NCI-H748 treated with DMSO at 0.1 percent for 48 hours (cell line): ENCODE results near the gene PDE11A.

Source experiments
- DNase-seq: peaks from one replicate; lab custom pipeline; 2025; lab: John Stamatoyannopoulos, UW

PDE11A gene

DNA sequence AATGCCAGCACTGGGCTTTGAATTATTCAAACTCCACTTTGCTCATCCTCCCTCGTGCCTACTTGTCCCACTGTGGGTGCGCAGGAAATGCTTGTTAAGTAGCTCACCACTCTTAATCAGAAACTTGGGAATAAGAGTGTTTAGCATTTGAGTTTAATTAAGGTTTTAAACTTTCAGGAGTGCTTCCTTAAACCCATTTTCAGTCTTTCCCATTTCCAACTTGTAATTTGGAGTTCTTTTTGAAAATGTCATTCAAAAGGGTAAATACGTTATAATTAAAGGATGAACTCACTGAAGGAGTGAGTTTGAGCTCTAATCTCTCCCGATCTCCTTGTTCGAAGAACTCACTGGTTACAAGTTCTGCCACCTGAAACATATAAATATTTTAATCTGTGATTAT, 403.4 kb downstream of the PDE11A start:
- no peak for DNase-seq

DNA sequence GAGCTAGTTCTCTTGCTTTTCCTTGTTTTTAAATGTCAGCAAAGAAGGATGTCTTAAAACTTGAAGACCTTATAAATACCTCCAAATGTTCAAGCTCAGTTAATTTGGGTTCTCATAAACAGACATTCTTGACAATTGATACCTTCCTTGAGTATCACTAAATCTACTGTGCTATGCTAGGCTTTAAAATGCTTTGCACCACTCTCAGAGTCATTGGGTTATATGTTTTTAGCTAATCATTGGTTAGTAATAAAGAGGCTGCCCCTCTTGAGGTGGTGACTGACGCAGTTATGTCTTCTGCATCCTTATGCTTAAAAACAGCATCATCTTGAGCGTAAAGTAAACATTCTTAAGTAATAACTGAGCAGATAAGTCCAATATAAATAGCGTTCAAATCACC, 404.0 kb downstream of the PDE11A start:
- DNase-seq = no peak

DNA sequence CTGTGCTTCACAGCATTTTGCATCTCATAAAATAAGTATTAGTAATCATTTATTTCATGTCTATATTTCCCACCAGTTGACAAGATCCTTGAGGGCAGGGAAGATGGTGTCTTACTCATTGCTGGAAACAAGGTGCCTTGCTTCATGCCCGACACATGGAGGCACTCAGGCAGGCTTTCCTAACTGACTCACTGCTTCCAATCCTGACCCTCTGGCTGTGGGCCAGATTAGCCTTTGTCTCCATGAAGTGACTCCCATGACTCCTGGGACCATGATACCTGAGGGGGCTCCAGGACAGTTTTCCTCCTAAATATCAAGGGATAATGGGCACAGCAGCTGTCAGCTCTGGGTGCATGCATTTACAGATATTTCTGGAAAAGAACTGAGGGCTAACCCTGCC, 405.0 kb downstream of the PDE11A start:
- DNase-seq = no peak

DNA sequence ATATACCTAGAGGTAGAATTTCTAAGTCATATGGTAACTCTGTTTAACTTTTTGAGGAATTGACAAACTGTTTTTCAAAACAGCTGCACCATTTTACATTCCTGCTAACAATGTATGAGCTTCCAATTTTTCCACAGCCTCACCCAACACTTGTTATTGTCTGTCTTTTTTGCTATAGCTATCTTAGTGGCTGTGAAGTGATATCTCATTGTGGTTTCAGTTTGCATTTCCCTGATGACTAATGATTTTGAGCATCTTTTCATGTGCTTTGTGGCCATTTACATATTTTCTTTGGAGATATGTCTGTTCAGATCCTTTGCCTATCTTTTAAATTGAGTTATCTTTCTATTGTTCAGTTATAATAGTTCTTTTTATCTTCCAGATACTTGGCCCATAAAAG, 406.2 kb downstream of the PDE11A start:
- no peak for DNase-seq

- no peak for DNase-seq
These were observed 406.6 kb downstream of the PDE11A start for GRCh38 chr2:177665948-177666347.

DNA sequence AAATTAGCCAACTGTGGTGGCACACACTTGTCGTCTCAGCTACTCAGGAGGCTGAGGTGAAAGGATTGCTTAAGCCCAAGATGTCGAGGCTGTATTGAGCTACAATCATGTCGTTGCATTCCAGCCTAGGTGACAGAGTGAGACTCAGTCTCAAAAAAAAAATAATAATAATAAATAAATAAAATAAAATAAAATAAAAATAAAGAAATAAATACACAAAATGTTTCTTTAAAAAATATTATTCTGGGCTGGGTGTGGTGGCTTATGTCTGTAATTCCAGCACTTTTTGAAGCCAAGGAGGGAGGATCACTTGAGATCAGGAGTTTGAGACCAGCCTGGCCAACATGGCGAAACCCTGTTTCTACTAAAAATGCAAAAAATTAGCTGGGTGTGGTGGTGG, 407.2 kb downstream of the PDE11A start:
- DNase-seq = no peak

GRCh38 chr2:177662895-177663294, 409.7 kb downstream of the PDE11A start:
- no peak for DNase-seq

DNA sequence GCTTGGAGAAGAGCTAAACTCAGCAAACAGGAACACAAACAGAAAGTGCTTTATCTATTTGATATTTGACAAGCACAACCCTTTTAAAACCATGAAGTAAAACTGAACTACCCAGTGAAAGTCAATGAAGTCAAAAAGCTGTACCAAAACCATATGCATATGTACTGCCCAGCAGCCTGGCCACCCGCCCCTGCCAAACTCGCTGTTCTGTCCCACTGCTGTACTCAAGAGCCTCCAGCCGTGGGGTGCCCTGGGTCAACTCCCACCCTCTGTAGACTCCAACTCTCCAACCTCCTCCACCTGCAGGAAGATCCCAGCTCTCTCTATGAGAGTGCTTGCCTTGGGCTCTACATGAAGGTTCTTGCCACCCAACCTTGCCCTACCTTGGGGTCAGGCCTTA, 411.8 kb downstream of the PDE11A start:
- DNase-seq = no peak

DNA sequence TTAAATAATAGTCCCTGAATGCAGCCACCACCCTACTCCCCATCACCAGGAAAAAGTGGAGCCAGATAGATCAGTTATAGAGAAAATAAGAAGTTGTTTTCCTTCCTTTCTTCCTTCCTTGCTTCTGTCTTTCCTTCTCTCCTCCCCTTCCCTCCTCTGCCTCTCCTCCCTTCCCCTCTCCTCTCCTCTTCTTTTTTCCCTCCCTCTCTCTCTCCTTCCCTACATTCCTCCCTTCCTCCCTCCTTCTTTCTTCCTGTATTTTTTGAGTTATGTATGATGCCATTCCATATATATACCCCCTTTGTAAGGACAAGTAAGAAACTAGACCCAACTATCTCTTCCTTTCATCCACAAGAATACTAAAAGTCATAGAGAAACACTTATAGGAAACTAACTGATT, 414.3 kb downstream of the PDE11A start:
- no peak for DNase-seq

DNA sequence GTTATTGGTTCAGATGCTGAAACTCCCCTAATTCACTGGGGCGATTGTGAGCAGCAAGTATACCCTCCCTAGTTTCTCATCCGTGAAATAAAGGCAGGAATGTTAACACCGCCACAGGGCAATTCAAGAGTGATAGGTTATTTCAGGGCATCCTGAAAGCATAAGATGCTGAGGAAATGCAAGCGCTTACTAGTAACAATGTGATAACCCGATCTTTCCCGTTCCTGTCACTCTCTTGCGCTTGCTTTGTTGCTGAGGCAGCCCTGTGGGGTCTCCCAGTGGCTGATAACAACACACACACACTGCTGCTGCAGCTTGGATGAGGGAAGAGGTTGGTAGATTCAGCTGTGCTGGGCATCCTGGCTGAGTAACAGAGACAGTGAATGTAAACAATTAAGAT, 420.7 kb downstream of the PDE11A start:
- DNase-seq = no peak

DNA sequence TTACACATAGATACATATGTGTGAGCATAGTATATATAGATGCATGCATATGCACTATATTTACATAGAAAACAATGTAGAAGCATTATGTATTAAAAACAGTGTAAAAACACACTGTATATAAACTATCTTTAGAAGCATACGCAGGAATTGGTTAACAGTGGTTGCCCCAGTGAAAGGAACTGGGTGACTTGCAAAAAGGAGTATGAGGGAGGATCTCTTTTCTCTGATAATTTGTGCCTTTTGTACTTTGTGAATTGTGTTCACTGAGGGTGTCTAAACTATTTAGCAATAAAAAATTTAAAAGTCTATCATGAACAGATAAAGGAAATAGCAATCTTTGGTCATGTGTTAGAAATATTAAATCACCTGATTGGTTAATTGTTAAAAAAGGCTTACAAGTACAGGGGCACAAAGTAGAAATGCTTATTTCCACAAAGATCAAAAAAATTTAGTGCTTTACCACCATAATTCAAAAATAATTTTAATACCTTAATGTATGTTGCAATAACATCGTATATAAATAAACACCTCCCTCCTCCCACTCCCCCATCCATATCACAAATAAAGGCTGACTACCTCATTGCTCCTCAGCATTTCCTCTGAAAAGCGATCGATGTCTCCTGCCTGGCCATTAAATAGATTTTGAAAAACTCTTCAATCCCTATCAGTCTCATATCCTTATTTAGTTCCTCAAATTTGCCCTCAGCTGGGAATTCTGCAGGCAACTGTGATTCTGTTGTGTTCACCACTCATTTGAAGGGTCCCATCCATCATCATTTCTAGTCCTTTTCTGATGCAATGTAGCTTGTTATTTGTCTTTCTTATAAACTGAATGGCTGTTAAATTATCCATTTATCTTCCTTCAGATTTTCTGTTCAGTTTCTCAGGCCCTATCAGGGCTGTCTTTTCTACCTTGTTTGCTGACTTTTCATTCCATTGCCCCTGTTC, 422.7 kb downstream of the PDE11A start:
- DNase-seq = no peak

- DNase-seq = no peak
These were observed 425.8 kb downstream of the PDE11A start for GRCh38 chr2:177646791-177647190.

DNA sequence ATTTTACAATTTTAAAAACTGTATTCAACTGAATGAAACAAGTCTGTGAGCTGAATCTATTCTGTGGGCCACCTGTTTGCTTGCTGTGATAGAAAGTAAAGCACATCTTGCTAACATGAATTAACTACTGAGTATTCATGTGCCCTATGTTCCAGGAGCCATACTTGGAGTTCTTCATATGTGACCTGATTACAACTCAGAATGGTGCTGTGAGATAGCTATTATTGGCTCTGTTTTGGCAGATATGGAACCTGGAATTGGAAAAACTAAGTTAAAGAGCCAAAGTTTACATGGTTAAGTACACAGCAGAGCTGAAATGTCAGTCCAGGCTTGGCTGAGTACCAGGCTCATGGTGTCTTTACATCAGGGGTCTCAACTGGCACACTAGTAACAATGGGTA, 426.3 kb downstream of the PDE11A start:
- DNase-seq = no peak

DNA sequence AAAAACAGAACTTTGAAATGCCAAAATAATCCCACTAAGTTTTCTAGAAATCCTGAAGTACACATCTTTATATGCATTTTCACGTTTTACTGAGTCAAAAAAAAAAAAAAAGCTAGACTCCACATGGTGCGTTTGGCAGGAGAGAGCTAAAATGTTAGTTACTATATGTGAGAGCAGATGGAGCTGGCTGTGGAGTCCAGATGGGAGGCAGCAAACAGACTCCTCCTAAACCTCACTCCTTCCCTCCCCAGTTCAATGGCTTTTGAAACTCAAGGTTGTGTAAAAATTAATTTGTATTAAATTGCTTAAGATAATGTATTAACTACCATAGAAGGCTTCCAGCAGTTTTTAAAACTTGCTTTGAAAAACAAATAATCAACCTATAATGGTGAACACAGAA, 431.2 kb downstream of the PDE11A start:
- DNase-seq = no peak

GRCh38 chr2:177640423-177640822, 432.2 kb downstream of the PDE11A start:
- DNase-seq = no peak

DNA sequence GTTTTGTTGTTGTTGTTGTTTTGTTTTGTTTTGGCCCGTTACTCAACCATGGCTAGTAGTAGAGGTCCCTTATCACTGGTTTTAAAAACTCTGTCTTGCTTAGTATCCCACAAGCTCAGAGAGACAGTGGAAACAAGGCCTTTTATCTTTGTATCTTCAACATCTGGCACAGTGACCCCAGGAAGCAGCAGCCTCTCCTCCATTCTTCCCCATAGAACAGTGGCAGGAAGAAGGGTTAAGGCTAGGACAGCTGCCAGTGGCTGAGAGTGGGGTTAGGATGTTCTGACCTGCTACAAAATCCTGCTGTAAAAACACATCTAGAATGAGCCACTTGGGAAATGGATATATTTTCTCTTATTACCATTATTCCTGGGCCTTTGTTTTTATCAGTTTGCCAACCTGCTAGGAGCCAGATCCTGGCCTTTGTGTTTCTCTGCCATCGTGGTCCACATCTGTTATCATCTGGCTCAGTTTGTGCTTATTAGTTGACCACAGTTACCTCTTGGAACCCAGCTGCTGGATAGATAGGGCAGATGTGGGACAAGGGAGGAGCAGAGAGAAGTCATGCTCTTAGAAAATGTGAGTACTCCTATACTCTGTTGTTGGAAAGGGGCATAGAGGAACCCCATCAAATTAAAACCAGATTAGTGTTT, 433.2 kb downstream of the PDE11A start:
- DNase-seq = no peak

- DNase-seq = no peak
These were observed 434.1 kb downstream of the PDE11A start for GRCh38 chr2:177638507-177638906.

DNA sequence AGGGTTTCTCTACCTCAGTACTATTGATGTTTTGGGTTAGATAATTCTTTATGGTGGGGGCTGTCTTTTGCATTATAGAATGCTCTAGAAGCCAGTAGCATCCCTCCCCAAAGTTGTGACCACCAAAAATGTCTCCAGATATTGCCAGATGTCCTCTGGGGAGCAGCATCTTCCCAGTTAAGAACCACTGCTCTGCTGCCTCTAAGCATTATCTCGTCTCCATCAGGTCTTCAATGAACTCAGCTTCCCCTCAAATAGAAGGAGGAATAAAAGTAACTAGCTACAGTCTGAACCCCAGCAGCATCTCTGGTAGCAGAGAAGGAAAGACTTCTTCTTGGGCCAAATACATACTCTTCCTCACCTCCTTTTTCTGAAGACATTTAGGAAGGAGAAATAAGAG, 435.9 kb downstream of the PDE11A start:
- DNase-seq = no peak

- DNase-seq = no peak
These were observed 436.9 kb downstream of the PDE11A start for GRCh38 chr2:177635696-177636095.

GRCh38 chr2:177633910-177634294, 438.7 kb downstream of the PDE11A start:
- no peak for DNase-seq

- no peak for DNase-seq
These were observed 439.5 kb downstream of the PDE11A start for GRCh38 chr2:177633111-177633510.

DNA sequence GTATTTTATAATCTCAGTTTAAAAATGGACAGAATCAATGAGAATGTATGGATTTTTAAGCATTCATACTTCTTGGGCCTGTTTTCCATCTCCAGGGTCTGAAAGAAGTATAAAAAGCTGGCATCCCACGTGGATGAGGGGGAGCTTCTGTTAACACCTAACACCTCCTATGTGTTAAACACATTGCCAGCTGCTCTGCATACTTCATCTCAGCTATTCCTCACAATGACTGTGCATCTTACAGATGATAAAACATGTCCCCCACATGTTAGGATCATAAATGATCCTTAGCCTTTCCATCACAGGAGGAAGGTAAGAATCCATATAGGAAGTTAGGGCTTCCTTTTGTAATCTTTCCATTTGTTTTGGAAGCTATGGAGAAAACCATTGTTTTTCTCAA, 440.9 kb downstream of the PDE11A start:
- DNase-seq = no peak

DNA sequence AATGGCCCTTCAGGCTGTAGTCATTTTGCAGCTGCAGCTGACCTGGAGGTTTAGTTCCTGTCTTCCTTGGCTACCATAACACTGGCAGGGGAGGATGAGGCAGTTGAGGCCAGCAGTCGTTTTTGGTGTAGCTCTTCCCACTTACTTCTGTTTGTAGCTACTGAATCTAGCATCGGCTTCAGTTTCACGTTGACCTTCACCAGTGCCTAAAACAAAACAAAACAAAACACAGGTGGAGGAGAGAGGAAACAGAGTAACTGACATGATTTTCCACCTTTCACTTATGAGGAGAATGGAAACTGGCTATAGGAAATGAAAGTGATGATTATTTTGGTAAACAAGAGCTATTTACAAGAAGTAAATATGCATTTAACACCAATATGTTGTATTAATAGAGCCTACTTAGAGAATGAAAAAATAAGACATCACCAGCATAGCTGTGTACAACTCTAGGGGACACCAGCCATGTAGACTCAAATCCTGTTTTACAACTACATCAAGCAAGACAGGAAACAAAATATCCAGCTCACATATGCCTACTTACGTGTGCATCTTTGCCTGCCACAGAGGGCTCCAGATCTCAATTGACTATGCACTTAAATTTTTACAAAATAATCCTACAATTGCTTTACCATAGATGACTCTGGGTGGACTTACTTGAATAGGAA, 443.1 kb downstream of the PDE11A start:
- no peak for DNase-seq
